Measurements from ENCODE around the gene C3.

DNA sequence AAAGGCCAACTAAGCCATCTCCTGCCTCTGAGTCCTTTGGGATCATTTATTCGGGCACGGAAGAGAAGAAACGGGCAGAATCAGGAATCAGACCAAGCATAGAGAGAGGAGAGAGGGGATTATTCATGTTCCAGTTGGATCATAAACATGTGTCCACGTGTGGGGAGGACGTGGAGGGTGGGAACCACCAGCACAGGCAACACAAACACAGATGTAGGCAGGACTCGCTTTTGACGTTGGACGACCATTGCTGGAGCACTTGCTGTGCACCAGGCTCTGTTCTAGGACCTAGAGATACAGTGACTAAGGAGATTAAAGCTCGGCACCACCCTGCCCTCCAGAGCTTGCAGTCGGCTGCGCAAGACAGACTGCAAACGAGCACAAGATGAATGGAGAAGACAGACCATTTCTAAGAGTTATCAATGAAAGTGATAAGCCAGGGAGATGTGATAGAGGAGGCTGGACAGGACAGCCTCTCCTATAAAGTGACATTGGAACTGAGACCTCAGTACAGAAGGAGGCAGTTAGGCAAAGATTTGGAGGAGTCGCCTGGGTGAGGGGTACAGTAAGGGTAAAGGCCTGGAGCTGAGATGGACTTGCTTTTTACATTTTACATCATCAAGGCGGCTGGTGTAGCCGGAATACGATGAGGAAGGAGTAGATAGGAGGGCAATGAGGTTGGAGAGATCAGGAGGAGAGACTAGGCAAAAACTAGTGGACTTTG is 46.1 kb upstream of the C3 start:
- TF ChIP-seq CTCF (IDR thresholded peaks at IDR 0.05) (no peak), POLR2A (IDR thresholded peaks at IDR 0.05) (no peak)
